GM12874 (cell line): ENCODE measurements around the gene SNAPC4.

Experiments used
- CTCF ChIP-seq: IDR thresholded peaks from 2 replicates; pipeline ENCODE4 v1.5.1; 2011; ENCODE audit warnings: low read depth, mild to moderate bottlenecking, control low read depth, low read length, moderate library complexity; ENCODE audit not compliant: insufficient read depth

SNAPC4 gene

DNA sequence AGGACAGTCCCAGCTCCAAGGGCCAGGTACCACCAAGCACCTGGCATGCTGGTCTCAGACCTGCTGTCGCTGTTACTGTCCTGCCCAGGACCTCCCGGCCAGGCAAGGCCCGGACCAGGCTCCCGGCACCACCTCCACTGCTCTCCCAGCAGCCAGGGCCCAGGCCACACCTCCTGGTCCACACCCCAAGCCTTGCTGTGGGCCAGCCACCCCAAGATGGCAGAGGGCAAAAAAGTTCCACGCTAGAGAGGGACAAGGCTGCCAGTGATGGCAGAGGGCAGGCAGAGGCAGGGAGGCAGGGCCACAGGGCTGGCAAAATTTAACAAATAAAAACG lies 37.6 kb downstream of the SNAPC4 start:
- TF ChIP-seq CTCF, result no peak

DNA sequence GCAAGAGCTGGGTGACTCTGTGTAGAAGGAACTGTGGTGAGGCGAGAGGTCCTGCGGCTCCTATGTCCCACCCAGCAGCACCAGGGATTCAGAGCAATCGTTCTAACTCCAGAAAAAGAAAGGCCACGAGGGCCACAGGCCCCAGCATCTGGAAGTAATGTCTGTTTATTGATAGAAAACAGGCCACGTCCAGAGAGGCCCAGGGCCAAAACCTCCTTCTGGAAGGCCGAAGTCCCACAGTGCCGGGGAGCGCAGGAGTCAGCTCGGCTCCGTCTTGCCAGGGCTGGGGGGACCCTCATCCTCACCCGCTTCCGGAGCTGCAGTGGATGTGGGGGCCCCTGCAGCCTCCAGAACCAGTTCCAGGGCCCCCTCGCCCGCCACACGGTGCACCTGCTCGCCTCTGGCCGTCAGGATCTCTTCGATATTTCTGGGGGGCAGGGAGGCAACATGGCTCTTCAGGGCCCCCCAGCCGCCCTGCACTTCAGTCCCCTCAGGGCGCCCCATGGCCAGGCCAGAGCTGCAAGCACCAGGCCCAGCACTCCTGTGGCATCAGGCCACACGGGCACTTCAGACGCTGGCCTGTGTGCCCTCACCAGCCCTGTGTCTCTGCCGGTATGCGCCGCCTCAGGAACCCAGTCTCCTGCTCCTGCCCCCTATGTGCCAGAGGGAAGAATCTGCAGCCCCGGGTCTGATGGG lies 38.1 kb downstream of the SNAPC4 start:
- TF ChIP-seq CTCF, result no peak

GRCh38 chr9:136361047-136361753 lies 38.8 kb downstream of the SNAPC4 start:
- no peak for TF ChIP-seq CTCF

GRCh38 chr9:136359774-136360718 lies 39.9 kb downstream of the SNAPC4 start:
- no peak for TF ChIP-seq CTCF

DNA sequence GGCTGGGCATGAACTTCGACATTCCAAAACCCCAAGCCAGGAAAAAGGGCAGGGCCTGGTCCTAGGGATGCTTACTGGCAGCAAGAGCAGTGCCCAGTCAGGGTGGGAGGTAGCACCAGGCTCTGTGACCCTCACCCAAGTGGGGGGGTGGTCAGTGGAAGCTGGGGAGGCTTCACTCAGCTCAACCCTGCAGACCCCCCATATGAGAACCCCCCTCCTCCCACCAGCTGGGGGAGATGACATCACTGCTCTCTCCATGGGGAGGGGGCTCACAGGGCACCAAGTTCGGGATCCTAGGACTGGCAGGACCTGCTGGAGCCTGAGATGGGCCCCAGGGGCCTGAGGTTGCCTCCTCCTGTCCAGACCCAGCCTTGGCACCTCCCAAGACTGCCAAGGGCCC lies 41.1 kb downstream of the SNAPC4 start:
- TF ChIP-seq CTCF, result no peak

GRCh38 chr9:136358016-136358415 lies 42.0 kb downstream of the SNAPC4 start:
- TF ChIP-seq CTCF, result no peak

DNA sequence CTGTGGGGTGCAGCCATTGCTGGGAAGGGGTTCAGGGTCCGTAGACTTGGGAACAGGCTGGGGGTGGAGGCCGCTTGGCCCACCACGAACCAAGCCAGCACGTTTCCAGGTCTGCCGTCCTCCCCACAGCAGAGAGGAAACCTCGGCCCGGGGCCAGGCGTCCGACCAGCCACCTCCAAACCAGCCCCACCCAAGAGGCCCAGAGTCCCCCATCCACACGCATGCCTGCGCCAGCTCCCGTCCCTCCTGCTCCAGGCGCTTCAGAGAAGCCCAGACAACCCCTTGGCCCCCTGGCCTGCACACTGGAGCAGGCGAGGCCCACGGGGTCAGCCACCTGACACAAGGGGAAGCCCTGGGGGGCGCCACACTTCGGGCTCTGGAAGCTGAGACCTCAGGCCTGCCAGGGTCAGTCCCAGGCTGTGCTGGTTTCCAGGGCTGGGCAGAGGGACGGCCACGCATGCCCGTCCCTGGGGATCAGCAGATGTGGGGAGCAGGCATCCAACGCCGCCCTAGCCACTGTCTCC lies 42.7 kb downstream of the SNAPC4 start:
- TF ChIP-seq CTCF, result no peak
